Stimulated activated CD4-positive, alpha-beta T cell treated with anti-CD3 and anti-CD28 coated beads, Interleukin-15, amount 100 ng/mL, for 24 hours (primary cell): ENCODE results near the gene NOP53.
"Not testable (repeated sequence)": the region's sequence is repeated elsewhere in the genome, so short reads cannot be mapped to it uniquely, and the experiment has no call there.

ENCODE experiments used
- DNase-seq: peaks from one replicate; pipeline ENCODE4 v3.0.0-alpha.2; 2020

The NOP53 gene

DNA sequence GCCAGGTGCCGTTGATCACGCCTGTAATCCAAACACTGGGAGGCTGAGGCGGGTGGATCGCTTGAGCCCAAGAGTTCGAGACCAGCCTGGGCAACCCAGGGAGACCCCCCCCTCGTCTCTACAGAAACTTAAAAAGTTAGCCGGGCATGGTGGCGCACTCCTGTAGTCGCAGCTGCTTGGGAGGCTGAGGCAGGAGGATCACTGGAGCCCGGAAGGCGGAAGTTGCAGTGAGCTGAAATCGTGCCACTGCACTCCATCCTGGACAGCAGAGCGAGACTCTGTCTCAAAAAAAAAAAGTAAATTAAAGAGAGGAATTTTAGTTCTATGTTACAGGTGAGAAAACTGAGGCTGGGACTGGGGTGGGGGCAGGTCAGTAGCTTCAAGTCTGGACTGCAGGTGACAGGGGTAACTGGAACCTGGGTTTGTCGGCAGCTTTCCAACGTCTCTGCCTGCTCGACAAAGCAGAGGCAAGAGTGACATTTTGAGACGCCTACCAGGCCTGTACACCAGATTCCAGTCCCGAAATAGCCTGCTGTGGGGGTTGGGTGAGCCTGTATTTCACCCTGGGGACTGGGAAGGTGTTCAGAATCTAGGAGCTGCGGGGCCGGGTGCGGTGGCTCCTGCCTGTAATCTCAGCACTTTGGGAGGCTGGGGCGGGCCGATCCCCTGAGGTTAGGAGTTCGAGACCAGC is 34.3 kb downstream of the NOP53 start:
- DNase-seq: no peak

- no peak for DNase-seq
Measured at GRCh38 chr19:47780215-47780551, 34.8 kb downstream of the NOP53 start.

DNA sequence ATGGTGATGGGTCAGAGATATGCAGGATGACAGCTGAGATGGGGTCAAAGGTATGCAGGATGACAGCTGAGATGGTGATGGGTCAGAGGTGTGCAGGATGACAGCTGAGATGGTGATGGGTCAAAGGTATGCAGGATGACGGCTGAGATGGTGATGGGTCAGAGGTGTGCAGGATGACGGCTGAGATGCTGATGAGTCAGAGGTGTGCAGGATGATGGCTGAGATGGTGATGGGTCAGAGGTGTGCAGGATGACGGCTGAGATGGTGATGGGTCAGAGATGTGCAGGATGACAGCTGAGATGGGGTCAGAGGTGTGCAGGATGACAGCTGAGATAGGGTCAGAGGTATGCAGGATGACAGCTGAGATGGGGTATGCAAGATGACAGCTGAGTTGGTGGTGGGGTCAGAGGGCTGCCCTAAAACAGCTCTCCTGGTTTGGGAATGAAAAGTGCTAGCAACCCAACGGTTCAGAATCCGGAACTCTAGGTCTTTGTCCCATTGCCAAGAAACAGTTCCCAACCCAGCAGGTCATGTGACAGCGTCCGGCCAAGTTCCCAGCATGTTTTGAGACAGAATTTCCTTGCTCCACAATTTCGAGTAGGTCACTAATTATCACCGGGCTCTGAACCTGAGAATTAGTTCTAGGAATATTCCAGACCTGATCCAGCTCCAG is 36.4 kb downstream of the NOP53 start:
- DNase-seq: no peak

DNA sequence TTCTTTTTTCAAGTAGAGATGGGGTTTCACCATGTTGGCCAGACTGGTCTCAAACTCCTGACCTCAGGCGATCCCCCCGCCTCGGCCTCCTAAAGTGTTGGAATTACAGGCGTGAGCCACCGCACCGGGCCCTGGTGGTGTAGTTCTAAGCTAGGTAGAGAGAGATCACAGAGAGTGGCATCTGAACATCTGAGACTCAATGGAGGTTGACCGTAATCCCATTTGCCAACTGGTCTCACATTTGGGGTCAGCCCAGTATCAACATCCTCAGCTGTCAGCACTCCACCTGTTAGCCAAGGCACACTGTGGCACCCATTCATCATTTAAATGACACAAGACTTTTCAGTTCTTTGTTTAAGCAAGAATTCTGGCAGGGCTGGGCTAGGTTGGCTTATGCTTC is 41.2 kb downstream of the NOP53 start:
- no peak for DNase-seq

DNA sequence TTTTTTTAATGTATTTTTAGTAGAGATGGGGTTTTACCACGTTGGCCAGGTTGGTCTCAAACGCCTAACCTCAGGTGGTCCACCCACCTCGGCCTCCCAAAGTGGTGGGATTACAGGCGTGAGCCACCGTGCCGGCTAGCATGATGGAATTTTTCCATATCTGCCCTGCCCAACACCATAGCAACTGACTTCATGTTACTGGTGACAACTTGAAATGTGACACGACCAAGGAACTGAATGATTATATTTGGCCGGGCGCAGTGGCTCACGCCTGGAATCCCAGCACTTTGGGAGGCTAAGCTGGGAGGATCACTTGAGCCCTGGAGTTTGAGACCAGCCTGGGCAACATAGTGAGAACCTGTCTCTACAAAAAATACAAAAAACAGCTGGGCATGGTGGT is 42.0 kb downstream of the NOP53 start:
- DNase-seq: not testable (repeated sequence)

GRCh38 chr19:47789811-47790210 is 44.5 kb downstream of the NOP53 start:
- not testable (repeated sequence) for DNase-seq

DNA sequence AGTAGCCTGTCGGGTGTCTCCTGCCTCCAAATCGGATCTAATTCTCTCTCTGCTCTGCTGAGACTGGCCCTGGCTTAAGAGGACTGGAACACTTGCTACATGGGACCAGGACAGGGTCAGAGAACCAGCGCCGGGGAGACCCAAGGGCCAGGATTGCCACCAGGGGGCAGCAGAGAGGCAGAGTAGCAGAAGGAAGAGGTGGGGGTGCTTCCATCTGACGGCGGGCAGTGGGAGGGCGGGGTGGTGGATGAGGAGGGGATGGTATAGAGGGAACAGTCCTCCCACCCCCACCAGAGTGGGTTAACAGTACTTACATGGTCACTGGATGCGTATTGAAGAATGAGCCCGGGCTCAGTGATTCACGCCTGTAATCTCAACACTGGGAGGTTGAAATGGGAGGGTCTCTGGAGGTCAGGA is 45.1 kb downstream of the NOP53 start:
- peak; percentile 94 for DNase-seq

DNA sequence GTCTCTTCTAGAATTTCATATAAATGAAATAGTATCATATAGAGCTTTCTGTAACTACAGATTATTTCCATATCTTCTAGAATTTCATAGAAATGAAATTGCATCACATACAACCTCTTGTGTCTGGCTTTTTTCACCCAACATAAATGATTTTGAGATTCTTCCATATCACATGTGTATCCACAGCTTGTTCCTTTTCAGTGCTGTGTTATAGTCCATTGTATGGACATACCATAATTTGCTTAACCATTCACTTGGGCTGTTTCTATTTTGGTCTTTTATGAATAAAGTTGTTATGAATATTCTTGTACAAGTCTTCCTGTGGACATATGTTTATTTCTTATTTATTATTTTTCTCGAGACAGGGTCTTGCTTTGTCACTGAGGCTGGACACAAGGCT is 47.3 kb downstream of the NOP53 start:
- no peak for DNase-seq

GRCh38 chr19:47794526-47794925 is 49.2 kb downstream of the NOP53 start:
- DNase-seq: no peak

DNA sequence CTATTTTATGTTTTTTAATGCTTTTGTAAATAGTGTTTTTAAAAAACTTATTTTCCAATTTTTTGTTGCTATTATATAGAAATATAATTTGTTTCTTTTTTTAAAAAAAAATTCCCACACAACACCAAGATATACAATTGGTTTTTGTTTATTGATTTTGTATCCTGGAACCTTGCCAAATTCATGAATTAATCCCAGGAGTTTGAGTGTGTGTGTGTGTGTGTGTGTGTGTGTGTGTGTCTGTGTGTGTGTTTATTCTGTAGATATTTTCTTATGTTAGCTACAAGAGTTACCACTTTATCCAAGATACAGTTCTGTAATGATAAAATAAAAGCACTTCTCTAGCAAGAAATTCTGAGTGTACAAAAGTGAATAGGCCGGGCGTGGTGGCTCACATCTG is 51.4 kb downstream of the NOP53 start:
- no peak for DNase-seq

GRCh38 chr19:47797996-47798903 is 52.9 kb downstream of the NOP53 start:
- DNase-seq: no peak

GRCh38 chr19:47798904-47799266 is 53.5 kb downstream of the NOP53 start:
- no peak for DNase-seq

GRCh38 chr19:47801270-47801669 is 55.9 kb downstream of the NOP53 start:
- DNase-seq: no peak

- no peak for DNase-seq
Measured at GRCh38 chr19:47802521-47803043, 57.2 kb downstream of the NOP53 start.

DNA sequence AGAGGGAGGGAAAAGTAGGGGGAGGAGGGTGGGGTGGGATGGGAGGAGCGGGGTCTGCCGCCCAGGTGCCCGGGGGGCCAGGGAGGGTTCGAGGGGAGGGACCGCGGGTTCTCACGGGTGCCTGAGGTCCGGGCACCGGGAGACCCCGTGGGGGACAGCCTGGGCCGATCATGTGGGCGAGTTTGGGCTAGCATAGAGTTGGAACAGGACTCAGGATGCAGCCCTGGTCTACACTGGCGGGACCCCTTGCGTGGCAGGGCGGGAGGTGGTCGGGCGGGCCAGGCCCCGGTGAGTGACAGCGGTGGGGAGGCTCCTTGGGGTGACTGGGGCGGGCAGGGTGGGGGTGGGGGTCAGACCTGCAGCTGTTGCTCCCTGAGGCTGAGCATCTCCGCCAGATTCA is 57.8 kb downstream of the NOP53 start:
- DNase-seq: not testable (repeated sequence)

- DNase-seq: not testable (repeated sequence)
Measured at GRCh38 chr19:47803671-47804070, 58.3 kb downstream of the NOP53 start.

- not testable (repeated sequence) for DNase-seq
Measured at GRCh38 chr19:47804451-47804850, 59.1 kb downstream of the NOP53 start, which contains the start of gene TPRX1. Gene TPRX1 (minus strand): TSS chr19:47804551. CDS start chr19:47804539, 12 bp downstream.

- DNase-seq: no peak
Measured at GRCh38 chr19:47805313-47805712, 60.0 kb downstream of the NOP53 start.

- no peak for DNase-seq
Measured at GRCh38 chr19:47806435-47806834, 61.1 kb downstream of the NOP53 start.
